Ammon's horn (tissue), 1 donor: ENCODE measurements around the gene HHIPL1.
A peak's percentile ranks its signal among the peaks of the same experiment; 100 is the strongest.
"Not testable (repeated sequence)": the region's sequence is repeated elsewhere in the genome, so short reads cannot be mapped to it uniquely, and the experiment has no call there.

Experiments used
- DNase-seq: peaks from one replicate; pipeline ENCODE4 v3.0.0-alpha.2; 2016; ENCODE audit warnings: low spot score

HHIPL1 gene

DNA sequence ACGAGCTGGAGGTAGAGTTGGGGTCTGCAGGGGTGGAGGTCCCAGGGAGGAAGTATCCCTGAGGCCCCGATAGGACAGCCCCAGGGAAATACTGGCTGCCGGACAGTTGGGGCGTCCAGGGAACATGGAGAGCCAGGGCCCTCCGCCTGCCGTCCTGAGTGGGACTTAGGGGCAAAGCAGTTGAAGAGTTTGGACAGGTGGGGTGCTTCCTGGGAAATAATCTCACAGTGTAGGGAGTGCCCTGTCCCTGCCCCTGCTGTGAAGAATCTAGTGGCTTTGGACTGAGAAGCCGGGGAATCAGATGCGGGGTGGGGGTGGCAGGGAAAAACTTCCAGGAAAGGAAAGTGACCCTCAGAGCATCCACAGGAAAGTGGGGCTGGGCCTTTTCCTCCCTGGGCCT, 9.8 kb upstream of the HHIPL1 start:
- DNase-seq, result no peak

DNA sequence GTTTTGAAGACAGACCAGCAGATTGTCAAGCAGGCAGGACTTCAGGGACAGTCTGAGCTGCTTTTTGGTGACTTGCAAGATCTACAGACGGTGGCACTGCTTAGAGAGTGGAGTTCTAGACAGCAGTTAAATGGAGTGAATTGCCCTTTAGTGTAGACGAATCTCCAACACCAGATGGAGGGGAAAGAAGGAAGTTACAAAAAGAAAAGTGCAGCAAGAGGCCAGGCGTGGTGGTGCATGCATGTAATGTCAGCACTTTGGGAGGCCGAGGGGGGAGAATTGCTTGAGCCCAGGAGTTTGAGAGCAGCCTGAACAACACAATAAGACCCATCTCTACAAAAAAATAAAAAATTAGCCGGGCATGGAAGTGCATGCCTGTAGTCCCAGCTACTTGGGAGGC, 8.4 kb upstream of the HHIPL1 start:
- no peak for DNase-seq

DNA sequence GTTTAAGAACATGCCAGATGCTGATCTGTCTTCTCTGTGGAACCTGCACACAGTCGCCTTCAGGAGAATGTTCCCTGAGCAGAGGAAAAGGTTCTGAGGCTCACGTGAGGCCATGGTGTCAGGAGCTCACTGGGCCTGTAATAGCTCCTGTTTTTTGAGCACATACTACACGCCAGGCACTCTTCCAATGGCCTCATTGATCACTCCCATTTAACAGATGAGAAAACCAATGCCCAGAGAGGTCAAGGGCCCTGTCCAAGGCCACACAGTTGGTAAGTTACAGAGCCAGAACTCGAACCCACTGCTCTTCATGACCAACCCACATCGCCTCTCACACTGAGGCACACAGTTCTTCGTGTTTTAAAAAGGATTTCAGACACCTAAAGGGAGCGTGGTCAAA, 7.3 kb upstream of the HHIPL1 start:
- DNase-seq, result no peak

DNA sequence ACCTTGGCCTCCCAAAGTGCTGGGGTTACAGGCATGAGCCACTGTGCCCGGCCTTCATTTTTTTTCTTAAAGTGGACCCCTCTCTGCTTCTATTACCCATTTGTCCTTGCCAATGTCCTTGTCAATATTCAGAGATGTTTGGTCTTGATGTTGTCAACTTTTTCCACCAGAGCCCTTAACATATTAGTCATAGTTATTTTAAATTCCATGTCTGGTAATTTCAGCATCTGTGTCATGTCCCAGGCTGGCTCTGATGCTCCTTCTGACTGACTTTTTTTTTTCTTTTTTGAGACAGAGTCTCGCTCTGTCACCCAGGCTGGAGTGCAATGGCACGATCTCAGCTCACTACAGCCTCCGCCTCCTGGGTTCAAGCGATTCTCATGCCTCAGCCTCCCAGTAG, 2.2 kb upstream of the HHIPL1 start:
- DNase-seq, result not testable (repeated sequence)

DNA sequence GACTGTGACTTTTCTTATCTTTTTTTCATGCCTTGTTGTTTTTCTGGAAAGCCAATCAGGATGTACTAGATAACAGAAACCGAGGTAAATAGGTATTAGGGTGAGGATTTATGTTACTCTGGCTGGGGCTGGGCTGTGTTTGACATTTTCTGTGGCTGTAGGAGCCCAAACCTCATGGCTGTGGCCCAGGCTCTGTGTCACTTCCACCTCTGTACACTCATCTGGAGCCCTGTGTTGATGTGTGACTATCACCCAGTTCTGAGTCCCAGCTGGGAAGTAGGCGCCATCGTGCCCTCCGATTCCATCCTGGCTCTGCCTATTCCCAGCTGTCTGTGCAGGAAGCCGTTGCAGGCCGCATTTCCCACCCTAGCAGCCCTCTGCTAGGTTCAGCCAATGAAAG, 1.6 kb upstream of the HHIPL1 start:
- no peak for DNase-seq

DNA sequence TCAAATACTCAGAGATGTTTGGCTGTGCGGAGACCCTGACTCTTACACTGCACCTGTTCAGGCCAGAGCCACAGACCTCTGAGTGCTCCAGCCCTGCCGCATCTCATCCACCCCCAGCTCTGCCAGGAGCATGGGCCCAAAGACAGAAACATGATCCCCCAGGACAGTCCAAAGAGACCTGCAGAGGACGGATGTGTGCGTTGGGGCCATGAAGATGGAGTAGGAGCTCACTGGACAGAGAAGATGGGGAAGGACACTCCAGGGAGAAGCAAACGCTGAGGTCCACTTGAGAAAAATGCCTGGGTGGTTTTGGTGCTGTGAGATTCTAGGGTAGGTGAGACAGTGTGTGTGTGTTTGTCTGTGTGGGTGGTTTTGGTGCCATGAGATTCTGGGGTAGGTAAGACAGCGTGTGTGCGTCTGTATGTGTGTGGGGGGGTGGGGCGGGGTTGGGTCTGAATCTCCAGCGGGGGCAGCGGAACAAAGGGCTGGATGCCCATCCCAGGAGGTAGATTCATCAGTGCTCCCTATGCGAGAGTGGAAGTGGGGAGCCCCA, 818 bp upstream of the HHIPL1 start:
- DNase-seq, result no peak

DNA sequence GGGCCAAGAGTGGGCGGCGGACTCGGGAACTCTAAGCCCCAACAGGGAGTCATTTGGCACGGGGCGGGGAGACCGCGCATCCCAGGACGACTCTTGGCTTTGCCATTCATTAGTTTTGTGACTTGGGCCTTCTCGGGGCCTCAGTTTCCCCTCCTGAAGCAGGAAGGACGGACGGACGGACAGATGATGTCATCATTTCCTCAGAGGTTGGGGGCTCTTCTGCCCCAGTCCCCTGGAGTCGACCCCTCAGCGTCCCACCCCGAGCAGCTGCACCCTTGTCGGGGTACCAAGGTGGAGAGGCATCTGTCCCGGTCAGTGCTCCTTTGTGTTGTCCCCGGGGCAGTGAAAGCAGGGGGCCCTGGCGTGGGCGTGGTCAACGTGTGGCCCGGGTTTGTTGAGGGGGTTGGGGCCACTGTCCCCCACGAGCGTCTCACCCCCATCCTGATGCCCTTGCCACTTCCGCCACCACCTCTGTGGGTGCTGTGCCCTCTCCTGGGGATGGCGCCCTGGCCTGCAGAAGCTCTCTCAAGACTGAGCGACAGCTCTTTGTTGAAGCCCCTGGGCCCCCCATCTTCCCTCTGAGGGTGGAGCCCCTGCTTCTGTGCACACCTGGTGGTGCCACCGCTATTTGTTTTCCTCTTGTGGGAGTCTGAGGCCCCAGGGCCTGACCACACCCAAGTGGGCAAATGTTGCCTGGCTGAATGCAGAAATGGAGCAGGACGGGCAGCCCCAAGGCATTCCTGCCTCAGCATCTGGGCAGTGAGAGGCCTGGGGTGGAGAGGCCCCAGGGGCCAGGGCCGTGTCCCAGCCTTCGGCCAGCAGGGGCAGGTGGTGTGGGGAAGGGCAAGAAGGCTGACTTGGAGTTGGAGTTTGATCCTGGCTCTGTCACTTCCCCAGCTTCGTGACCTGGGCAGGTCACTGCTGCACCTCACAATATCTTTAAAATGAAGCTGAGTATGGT, 896 bp downstream of the HHIPL1 start:
- no peak for DNase-seq

DNA sequence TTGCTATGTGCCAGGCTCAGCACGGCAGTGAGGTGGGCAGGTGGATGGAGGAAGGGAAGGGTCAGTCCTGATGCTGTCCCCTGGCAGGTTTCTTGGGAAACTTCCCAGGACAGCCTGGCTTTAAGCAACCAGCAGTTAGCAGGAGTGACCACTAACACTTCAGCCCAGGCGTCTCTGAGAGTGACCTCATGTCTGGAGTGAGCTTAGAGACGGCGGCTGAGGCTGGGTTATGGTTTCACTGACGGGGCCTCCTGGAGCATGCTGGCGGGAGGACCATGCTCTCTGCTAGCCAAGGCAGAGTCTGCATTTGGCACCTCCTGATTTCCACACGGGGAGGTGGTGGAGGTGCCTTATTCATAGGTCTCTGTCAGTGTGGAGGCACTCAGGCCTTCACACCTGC, 2.5 kb downstream of the HHIPL1 start:
- no peak for DNase-seq

DNA sequence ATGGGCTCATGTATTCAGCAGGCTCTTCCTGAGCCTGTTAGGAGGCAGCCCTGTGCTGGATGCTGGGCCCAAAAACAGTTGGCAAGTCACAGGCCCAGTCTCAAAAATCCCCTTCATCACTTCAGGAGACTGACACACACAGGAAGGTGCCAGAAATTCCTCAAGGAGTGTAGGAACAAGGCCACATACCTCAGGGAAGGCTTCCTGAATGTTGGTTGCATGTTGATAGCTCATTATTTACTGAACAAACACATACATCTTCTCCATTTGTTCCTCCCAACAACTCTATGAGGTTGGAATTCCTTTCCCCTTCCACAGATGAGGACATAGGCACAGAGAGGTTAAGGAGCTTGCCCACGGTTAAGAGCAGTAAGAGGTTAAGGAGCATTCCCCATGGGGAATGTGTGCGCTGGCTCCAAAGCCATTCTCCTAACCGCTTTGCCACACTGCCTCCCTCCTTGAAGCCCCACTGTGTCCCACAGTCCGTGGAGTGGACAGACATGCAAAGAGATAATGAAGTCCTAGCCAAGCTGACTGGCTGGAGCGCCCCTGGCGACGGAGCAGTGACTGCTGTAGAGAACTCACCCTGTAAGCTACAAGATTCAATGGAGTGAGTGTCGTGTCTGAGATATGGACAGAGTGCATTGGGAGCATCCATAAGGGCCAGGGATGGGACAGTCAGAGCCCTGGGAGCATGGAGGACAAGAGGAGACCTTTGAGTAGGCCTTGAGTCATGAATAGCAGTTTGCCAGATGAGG, 3.3 kb downstream of the HHIPL1 start:
- no peak for DNase-seq

DNA sequence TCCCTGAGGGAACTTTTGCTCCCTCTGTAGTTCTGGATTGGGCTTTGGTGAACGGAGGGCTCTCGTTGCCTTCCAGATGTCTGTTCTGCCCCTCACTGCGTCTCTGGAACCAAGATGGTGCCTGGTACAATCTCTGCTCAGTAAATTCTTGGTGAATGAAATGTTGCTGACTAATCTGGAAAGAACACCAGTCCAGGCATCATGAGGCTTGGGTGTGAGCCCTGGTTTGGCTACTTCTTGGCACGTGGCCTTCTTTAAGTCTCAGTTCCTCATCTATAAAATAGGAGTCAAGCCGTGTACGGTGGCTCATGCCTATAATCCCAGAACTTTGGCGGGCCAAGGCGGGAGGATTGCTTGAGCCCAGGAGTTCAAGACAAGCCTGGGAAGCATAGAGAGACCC, 4.3 kb downstream of the HHIPL1 start:
- DNase-seq, result no peak

DNA sequence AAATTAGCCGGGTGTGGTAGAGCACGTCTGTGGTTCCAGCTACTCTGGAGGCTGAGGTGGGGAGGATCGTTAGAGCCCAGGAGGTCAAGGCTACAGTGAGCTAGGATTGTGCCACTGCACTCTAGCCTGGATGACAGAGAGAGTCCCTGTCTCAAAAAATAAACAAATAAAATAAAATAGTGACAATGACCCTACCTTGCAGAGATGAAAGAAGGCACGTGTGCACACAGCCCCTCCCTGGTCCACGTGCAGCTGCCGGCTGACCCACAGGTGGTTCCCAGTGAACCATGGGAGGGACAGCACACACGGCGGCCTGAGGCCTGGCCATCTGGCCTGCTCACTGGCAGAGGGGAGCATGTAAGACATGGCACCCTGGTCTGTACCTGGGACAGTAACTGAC, 4.7 kb downstream of the HHIPL1 start:
- no peak for DNase-seq

DNA sequence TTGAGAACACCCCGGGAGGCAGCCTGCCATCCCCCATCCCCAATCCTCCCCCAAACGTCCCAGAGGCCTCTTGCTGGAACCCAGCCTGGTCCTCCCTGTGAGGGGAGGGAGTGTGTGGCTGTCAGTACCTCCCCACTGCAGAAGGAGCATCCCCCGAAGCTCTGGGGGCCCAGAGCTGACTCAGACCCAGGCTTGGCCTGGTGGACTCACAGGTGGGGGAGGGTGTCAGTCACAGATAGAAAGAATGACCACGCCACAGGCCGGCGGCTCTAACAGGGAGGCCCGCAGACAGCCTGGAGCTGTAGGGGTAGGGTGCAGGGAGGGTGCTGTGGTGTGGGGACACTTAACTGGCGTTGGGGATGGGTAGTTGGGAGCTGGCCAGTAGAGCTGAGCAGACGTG, 5.3 kb downstream of the HHIPL1 start:
- DNase-seq, result no peak

DNA sequence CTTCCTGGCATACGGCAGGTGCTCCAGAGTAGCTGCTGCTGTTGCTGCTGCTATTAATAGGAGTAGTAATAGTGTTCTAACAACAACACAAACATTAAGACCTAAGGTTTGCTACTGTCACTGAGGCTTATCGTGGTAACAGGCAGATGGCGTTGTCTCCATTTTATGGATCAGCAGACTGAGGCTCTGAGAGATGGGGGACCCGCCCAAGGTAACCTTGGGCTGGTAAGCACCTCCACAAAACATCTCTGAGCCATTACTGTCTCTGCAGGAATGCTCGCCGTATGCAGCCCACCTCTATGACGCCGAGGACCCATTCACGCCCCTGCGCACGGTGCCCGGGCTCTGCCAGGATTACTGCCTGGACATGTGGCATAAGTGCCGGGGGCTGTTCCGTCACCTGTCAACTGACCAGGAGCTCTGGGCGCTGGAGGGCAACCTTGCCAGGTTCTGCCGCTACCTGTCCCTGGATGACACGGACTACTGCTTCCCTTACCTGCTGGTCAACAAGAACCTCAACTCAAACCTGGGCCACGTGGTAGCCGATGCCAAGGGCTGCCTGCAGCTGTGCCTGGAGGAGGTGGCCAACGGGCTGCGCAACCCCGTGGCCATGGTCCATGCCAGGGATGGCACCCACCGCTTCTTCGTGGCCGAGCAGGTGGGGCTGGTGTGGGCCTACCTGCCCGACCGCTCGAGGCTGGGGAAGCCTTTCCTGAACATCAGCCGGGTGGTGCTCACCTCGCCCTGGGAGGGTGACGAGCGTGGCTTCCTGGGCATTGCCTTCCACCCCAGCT, 7.2 kb downstream of the HHIPL1 start:
- DNase-seq, result no peak

DNA sequence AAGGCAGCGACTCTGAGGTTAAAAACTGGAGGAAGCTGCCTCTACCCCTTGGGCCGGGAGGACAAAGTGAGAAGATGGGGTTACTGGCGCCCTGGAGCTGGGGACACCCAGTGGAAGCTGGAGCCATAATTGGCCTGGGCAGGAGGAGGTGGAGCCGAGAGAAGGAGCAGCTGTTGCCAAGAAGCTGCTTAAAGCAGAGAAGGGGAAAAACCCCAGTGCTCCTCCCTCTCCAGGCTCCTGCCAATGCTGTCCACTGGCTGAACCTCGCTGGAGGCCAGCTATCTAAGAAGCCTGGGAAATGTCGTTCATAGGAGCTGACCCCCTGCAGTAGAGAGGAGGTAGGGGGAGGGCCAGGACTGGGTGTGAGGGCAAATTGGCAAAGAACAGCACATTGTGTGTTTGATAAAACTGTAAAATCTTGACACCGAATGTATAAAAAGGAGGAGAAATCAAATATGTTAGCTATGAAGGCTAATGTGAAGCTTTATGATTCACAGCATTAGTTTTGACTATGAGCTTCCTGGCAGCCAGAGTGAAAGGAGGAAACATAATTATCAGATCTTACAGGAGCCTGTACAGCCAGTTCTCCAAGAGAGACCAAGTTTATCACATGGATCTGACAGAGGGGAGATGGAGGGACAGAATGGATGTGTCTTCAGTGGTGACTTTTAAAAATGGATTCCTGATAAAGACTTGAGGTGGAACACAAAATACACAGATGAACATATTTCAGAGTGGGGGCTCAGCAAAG, 9.5 kb downstream of the HHIPL1 start:
- DNase-seq, result peak; percentile 75

DNA sequence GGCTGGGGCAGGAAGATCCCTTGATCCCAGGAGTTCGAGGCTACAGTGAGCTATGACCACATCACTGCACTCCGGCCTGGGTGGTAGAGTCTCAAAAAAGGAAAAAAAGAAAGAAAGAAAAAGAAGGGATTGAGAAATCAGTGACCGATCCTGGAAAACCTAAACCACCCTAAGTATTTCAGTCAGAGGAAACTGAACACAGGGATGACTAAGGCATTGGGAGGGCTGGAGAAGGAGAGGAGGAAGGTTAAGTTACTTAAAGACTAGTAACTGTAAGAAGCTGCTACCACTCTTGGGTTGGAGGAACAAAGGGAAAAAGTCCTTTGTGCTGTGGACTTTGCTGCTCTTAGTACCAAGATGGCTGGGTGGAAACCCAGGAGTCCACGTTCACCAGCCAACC, 10.6 kb downstream of the HHIPL1 start:
- no peak for DNase-seq

DNA sequence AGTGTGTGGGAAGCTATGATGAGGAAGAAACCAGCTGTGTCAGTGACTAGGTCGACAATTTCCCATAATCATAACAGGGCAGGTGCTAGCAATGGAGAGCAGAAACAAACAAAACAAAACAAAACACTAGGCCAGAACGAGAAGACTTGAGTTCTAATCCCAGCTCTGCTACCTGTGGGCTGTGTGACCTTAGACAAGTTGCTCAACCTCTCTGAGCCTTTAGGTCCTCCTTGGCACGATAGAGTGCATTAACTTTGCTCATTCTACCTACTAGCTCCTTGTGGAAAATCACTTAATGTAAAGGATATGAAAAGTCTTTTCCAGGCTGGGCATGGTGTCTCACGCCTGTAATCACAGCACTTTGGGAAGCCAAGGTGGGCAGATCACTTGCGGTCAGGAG, 11.2 kb downstream of the HHIPL1 start:
- no peak for DNase-seq

DNA sequence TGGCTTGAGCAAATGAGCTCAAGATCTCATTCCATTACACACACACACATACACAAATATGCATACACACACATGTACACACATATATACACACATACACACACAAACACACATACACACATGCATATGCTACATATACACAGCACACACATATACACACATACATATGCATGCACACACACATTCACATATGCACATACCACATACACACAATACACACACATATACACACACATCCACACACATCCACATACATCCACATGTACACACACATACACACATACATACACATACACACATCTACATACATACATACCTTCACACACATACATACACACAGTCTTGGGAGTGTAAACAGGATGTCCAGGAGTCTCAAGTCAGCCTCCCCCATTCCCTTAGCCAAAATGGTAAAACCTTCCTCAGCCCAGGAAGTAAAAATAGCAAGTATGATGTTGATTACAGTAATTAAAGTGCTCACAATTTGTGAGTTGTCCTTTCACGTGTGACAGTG, 12.8 kb downstream of the HHIPL1 start:
- no peak for DNase-seq

DNA sequence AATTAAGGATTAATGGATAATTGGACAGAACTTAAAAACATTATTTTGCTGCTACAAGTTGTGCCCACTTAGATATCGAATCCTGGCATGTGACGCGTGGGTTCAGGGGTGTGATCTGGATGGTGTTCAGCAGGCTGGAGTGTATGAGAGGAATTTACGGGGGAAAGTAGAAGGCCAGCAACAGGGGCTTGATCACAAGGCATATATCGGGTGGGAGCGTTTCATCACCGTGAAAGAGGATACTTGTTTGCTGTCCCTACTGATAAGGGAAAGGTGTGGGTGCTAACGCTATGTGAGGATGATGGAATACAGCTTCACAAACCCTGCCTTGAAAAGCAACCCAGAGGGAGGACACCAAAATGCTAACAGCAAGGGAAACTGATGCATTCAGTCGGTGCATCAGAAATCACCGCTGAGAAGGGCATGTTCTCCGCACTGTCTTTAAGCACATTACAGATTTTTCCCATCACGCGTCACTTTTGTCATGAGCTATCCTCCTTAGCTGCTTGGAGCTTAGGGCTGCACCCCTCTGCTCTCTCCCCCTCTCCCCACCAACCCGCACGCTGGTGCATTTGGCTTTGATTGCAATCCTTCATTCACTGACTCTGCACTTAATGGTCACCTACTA, 13.4 kb downstream of the HHIPL1 start:
- DNase-seq, result no peak

DNA sequence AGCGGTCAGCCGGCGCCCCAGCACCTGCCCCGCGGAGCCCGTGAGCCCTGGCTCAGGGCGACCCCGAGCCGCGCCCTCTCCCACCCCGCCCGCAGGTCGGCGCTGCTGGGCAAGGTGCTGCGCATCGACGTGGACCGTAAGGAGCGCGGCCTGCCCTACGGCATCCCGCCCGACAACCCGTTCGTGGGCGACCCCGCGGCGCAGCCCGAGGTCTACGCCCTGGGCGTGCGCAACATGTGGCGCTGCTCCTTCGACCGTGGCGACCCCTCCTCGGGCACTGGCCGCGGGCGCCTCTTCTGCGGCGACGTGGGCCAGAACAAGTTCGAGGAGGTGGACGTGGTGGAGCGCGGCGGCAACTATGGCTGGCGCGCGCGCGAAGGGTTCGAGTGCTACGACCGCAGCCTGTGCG, 14.4 kb downstream of the HHIPL1 start:
- no peak for DNase-seq

DNA sequence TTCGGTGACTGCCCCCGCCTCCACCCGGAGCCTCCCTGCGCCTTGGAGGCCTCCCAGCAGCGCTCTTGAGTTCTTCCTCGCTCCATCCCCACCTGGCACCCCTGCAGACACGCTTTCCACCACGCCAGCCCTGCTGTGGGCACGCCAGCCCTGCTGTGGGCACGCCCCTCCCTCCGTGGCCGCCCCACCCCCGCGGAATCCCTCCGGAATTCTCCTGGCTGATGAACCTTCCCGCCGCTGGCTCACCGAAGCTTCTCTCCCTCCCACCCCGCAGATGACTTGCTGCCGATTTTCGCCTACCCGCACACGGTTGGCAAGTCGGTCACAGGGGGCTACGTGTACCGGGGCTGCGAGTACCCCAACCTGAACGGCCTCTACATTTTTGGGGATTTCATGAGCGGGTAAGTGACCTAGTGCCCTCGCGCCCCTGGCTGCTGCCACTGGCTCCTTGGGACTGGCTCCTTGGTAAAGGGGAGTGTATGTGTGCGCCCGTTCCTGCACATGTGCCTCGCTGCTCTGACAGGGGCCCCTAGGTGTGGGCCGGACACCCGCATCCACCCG, 15.2 kb downstream of the HHIPL1 start:
- DNase-seq, result no peak
